Loucy (cell line): ENCODE results near the gene MARCHF11.

Experiments used
- EZH2phosphoT487 ChIP-seq: fragments of 200-600 bp; IDR thresholded peaks from 2 replicates; pipeline ENCODE4 v1.6.1; 2018; ENCODE audit warnings: antibody characterized with exemption, mild to moderate bottlenecking, moderate library complexity, borderline replicate concordance
- TF ChIP-seq, protein P1 (sequence below): fragments of 200-600 bp; sonication (generic); conservative IDR thresholded peaks from 2 replicates; pipeline ENCODE4 v1.5.1; 2014; ENCODE audit warnings: mild to moderate bottlenecking, antibody characterized with exemption, low read length

GRCh38 chr5:16033187-16033925 is 146.2 kb downstream of the MARCHF11 start:
- TF ChIP-seq, protein P1, sequence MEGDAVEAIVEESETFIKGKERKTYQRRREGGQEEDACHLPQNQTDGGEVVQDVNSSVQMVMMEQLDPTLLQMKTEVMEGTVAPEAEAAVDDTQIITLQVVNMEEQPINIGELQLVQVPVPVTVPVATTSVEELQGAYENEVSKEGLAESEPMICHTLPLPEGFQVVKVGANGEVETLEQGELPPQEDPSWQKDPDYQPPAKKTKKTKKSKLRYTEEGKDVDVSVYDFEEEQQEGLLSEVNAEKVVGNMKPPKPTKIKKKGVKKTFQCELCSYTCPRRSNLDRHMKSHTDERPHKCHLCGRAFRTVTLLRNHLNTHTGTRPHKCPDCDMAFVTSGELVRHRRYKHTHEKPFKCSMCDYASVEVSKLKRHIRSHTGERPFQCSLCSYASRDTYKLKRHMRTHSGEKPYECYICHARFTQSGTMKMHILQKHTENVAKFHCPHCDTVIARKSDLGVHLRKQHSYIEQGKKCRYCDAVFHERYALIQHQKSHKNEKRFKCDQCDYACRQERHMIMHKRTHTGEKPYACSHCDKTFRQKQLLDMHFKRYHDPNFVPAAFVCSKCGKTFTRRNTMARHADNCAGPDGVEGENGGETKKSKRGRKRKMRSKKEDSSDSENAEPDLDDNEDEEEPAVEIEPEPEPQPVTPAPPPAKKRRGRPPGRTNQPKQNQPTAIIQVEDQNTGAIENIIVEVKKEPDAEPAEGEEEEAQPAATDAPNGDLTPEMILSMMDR = no peak
- TF ChIP-seq EZH2phosphoT487 = no peak
